Trophoblast cell (in vitro differentiated cells and primary cell): Measurements from ENCODE around the gene SH3GLB1.

Experiments
- DNase-seq, 2 donors: peaks; one replicate each; pipeline ENCODE4 v3.0.0-alpha.2; 2016
- H2AFZ ChIP-seq: 2 replicates; pipeline ENCODE4 v1.6.1; 2013; ENCODE audit warnings: low read length, moderate library complexity, mild to moderate bottlenecking; ENCODE audit not compliant: insufficient read depth, poor library complexity
- H2AK5ac ChIP-seq: 2 replicates; pipeline ENCODE4 v1.6.1; 2013; ENCODE audit warnings: mild to moderate bottlenecking, low read length
- H2BK120ac ChIP-seq: 2 replicates; pipeline ENCODE4 v1.6.1; 2013; ENCODE audit warnings: low read length, mild to moderate bottlenecking, moderate library complexity; ENCODE audit not compliant: insufficient read depth, poor library complexity
- H2BK12ac ChIP-seq: 2 replicates; pipeline ENCODE4 v1.6.1; 2013; ENCODE audit warnings: mild to moderate bottlenecking, low read length, moderate library complexity
- H2BK5ac ChIP-seq: 2 replicates; pipeline ENCODE4 v1.6.1; 2013; ENCODE audit warnings: low read length, low read depth, moderate library complexity, mild to moderate bottlenecking; ENCODE audit not compliant: poor library complexity
- H3K14ac ChIP-seq: 2 replicates; pipeline ENCODE4 v1.6.1; 2013; ENCODE audit warnings: mild to moderate bottlenecking, low read length
- H3K18ac ChIP-seq: 2 replicates; pipeline ENCODE4 v1.6.1; 2013; ENCODE audit warnings: mild to moderate bottlenecking, low read length
- H3K23ac ChIP-seq: 2 replicates; pipeline ENCODE4 v1.6.1; 2013; ENCODE audit warnings: low read length
- H3K27ac ChIP-seq: 2 replicates; pipeline ENCODE4 v1.5.1; 2013; ENCODE audit warnings: low read depth, mild to moderate bottlenecking, inconsistent platforms, low read length, moderate library complexity
- H3K27me3 ChIP-seq: 2 replicates; pipeline ENCODE4 v1.6.1; 2013; ENCODE audit warnings: inconsistent platforms, mild to moderate bottlenecking, low read length, moderate library complexity; ENCODE audit not compliant: insufficient read depth
- H3K36me3 ChIP-seq, 2 experiments: 1 replicate in 1 of 2; 2 replicates in 1 of 2; pipeline ENCODE4 v1.6.1; 2013; ENCODE audit warnings: low read length in 2 of 2, mild to moderate bottlenecking in 2 of 2, moderate library complexity in 1 of 2; ENCODE audit not compliant: insufficient read depth in 2 of 2, control insufficient read depth in 1 of 2
- H3K4ac ChIP-seq: 2 replicates; pipeline ENCODE4 v1.6.1; 2013; ENCODE audit warnings: low read depth, mild to moderate bottlenecking, low read length, moderate library complexity
- H3K4me1 ChIP-seq, 2 experiments: 1 replicate in 1 of 2; 2 replicates in 1 of 2; pipeline ENCODE4 v1.6.1; 2013; ENCODE audit warnings: low read length in 2 of 2, mild to moderate bottlenecking in 2 of 2, moderate library complexity in 1 of 2; ENCODE audit not compliant: insufficient read depth in 2 of 2, control insufficient read depth in 1 of 2
- H3K4me2 ChIP-seq: 2 replicates; pipeline ENCODE4 v1.6.1; 2013; ENCODE audit warnings: inconsistent platforms, mild to moderate bottlenecking, low read length, moderate library complexity
- H3K4me3 ChIP-seq: 2 replicates; pipeline ENCODE4 v1.5.1; 2013; ENCODE audit warnings: mild to moderate bottlenecking, low read depth, low read length, inconsistent platforms
- H3K79me1 ChIP-seq: one replicate; pipeline ENCODE4 v1.6.1; 2013; ENCODE audit warnings: low read length
- H3K79me2 ChIP-seq: 2 replicates; pipeline ENCODE4 v1.6.1; 2013; ENCODE audit warnings: low read length, mild to moderate bottlenecking; ENCODE audit not compliant: control insufficient read depth, insufficient read depth, poor library complexity
- H3K9ac ChIP-seq: 2 replicates; pipeline ENCODE4 v1.6.1; 2013; ENCODE audit warnings: mild to moderate bottlenecking, low read length
- H3K9me3 ChIP-seq: 2 replicates; pipeline ENCODE4 v1.6.1; 2013; ENCODE audit warnings: low read depth, mild to moderate bottlenecking, control low read depth, inconsistent platforms, low read length; ENCODE audit not compliant: insufficient read depth
- H4K12ac ChIP-seq: 2 replicates; pipeline ENCODE4 v1.6.1; 2013; ENCODE audit warnings: low read depth, mild to moderate bottlenecking, low read length, moderate library complexity
- H4K8ac ChIP-seq: 2 replicates; pipeline ENCODE4 v1.6.1; 2013; ENCODE audit warnings: low read depth, mild to moderate bottlenecking, low read length, moderate library complexity
- H4K91ac ChIP-seq: one replicate; pipeline ENCODE4 v1.6.1; 2013; ENCODE audit warnings: low read depth, mild to moderate bottlenecking, low read length, moderate library complexity
- WGBS: extraction: QIAGEN DNeasy Blood & Tissue Kit; methylation state at CpG from one replicate; pipeline ENCODE4 v1.1.7; 2013; ENCODE audit warnings: missing lambda C conversion rate; ENCODE audit not compliant: insufficient read length, insufficient coverage; ENCODE audit errors: extremely low coverage; 5-methylcytosine and 5-hydroxymethylcytosine counted together

SH3GLB1 gene

GRCh38 chr1:86764523-86764922, 60.1 kb downstream of the SH3GLB1 start:
- Histone ChIP-seq H3K27me3 (no peaks in the 10 kb centered on the region), H2BK5ac (no peak overlapping the region), H4K8ac (no peak overlapping the region), H3K14ac (no peak overlapping the region), H3K9ac (no peak overlapping the region), H4K91ac (no peak overlapping the region), H3K79me2 (peaks cover 1% of the 10 kb centered on the region), H3K4ac (no peak overlapping the region), H3K79me1 (no peaks in the 10 kb centered on the region), H2BK120ac (peak overlapping the region; percentile 58), H3K4me1 (peaks cover 0 to 4% of the 10 kb centered on the region in 2 experiments), H3K4me2 (no peak overlapping the region), H2BK12ac (no peak overlapping the region), H3K4me3 (no peak overlapping the region), H3K18ac (no peak overlapping the region), H3K23ac (no peak overlapping the region), H2AFZ (no peak overlapping the region), H3K36me3 (no peaks in the 10 kb centered on the region), H3K27ac (no peak overlapping the region), H3K9me3 (no peaks in the 10 kb centered on the region), H2AK5ac (no peak overlapping the region), H4K12ac (no peak overlapping the region)
- no peak for DNase-seq
- WGBS = no CpG with 5 or more reads among the region's 1 CpG

- H3K9ac ChIP-seq = no peak overlapping the region
- H3K27ac ChIP-seq = no peak overlapping the region
- no peaks in the 10 kb centered on the region for H3K9me3 ChIP-seq
- H3K4me2 ChIP-seq = no peak overlapping the region
- peaks cover 1% of the 10 kb centered on the region for H3K79me2 ChIP-seq
- WGBS = no CpG with 5 or more reads among the region's 2 CpGs
- peaks cover 0 to 4% of the 10 kb centered on the region in 2 experiments for H3K4me1 ChIP-seq
- no peak overlapping the region for H3K4me3 ChIP-seq
- H2AK5ac ChIP-seq = no peak overlapping the region
- H3K18ac ChIP-seq = no peak overlapping the region
- no peak overlapping the region for H3K4ac ChIP-seq
- no peak for DNase-seq
- no peak overlapping the region for H4K91ac ChIP-seq
- H3K27me3 ChIP-seq = no peaks in the 10 kb centered on the region
- H4K8ac ChIP-seq = no peak overlapping the region
- no peaks in the 10 kb centered on the region for H3K79me1 ChIP-seq
- no peaks in the 10 kb centered on the region for H3K36me3 ChIP-seq
- no peak overlapping the region for H4K12ac ChIP-seq
- H2AFZ ChIP-seq = no peak overlapping the region
- no peak overlapping the region for H2BK120ac ChIP-seq
- no peak overlapping the region for H3K14ac ChIP-seq
- no peak overlapping the region for H2BK12ac ChIP-seq
- no peak overlapping the region for H3K23ac ChIP-seq
- H2BK5ac ChIP-seq = no peak overlapping the region
These were observed 60.7 kb downstream of the SH3GLB1 start for GRCh38 chr1:86765073-86765472.

GRCh38 chr1:86765674-86766073, 61.3 kb downstream of the SH3GLB1 start:
- Histone ChIP-seq H3K9me3 (no peaks in the 10 kb centered on the region), H2BK5ac (no peak overlapping the region), H3K18ac (no peak overlapping the region), H3K23ac (no peak overlapping the region), H3K36me3 (no peaks in the 10 kb centered on the region), H2BK12ac (no peak overlapping the region), H3K4me3 (no peak overlapping the region), H2AK5ac (no peak overlapping the region), H3K9ac (no peak overlapping the region), H3K14ac (no peak overlapping the region), H3K4me2 (no peak overlapping the region), H3K79me1 (no peaks in the 10 kb centered on the region), H2BK120ac (no peak overlapping the region), H4K8ac (no peak overlapping the region), H3K27ac (no peak overlapping the region), H3K79me2 (no peaks in the 10 kb centered on the region), H3K4me1 (peaks cover 0 to 4% of the 10 kb centered on the region in 2 experiments), H4K12ac (no peak overlapping the region), H4K91ac (no peak overlapping the region), H3K27me3 (no peaks in the 10 kb centered on the region), H2AFZ (no peak overlapping the region), H3K4ac (no peak overlapping the region)
- WGBS = no CpG with 5 or more reads among the region's 2 CpGs
- no peak for DNase-seq

DNA sequence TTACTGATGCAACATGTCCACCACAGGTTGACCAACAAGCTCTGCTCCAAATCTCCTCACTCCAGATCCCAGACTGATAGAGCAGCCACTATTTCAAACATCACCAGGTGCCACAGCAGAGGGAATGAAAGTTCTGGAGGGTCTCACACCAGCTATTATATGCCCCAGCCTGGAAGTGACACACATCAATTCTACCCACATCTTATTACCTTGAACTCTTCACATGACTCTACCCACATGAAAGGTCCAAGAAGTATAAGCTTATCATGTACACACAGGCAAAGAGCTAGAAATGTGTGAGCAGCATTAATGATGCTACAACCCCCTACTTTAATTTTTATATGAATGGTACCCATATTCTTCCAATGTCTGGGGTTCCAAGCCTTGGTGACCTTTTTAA, 64.2 kb downstream of the SH3GLB1 start:
- Histone ChIP-seq H2BK5ac (no peak overlapping the region), H3K79me1 (no peaks in the 10 kb centered on the region), H3K36me3 (no peaks in the 10 kb centered on the region), H3K27ac (no peak overlapping the region), H2BK12ac (no peak overlapping the region), H2AFZ (no peak overlapping the region), H3K9ac (no peak overlapping the region), H2AK5ac (no peak overlapping the region), H3K9me3 (no peaks in the 10 kb centered on the region), H3K4me3 (no peak overlapping the region), H3K27me3 (no peaks in the 10 kb centered on the region), H3K23ac (no peak overlapping the region), H4K91ac (no peak overlapping the region), H2BK120ac (no peak overlapping the region), H3K4me2 (no peak overlapping the region), H3K4me1 (no peaks in the 10 kb centered on the region), H4K8ac (no peak overlapping the region), H3K4ac (no peak overlapping the region), H3K79me2 (no peaks in the 10 kb centered on the region), H4K12ac (no peak overlapping the region), H3K14ac (no peak overlapping the region), H3K18ac (no peak overlapping the region)
- DNase-seq = peak in 1 of 2 donors; percentile 69
